Urinary bladder (tissue), 4 donors: ENCODE data around the gene C19orf12. TPM values are rescaled to one million over a fixed set of nuclear protein-coding genes. Genes with fewer than 3 reads are reported as not detected.
A peak's percentile ranks its signal among the peaks of the same experiment; 100 is the strongest.
"Not testable (repeated sequence)": the region's sequence is repeated elsewhere in the genome, so short reads cannot be mapped to it uniquely, and the experiment has no call there.

Experiments
- DNase-seq: peaks from one replicate; pipeline ENCODE4 v3.0.0-alpha.2; 2015; ENCODE audit errors: extremely low spot score
- H3K27ac ChIP-seq: one replicate; pipeline ENCODE4 v1.5.1; 2013; ENCODE audit warnings: low read depth, mild to moderate bottlenecking, moderate library complexity
- H3K36me3 ChIP-seq: one replicate; pipeline ENCODE4 v1.6.1; 2013; ENCODE audit warnings: mild to moderate bottlenecking, moderate library complexity; ENCODE audit not compliant: insufficient read depth
- H3K4me1 ChIP-seq: one replicate; pipeline ENCODE4 v1.6.1; 2013; ENCODE audit warnings: mild to moderate bottlenecking, moderate library complexity; ENCODE audit not compliant: insufficient read depth
- H3K4me3 ChIP-seq: one replicate; pipeline ENCODE4 v1.5.1; 2013; ENCODE audit warnings: low read depth, low read length
- WGBS: extraction: QIAGEN DNeasy Blood & Tissue Kit; methylation state at CpG from one replicate; pipeline ENCODE4 v1.1.7; 2013; 5-methylcytosine and 5-hydroxymethylcytosine counted together
- polyA plus RNA-seq: library from polyadenylated mRNA; stranded (reverse); fragments of 200-250 nt; gene quantifications from one replicate; pipeline ENCODE4 v1.2.3, GENCODE V29; 2013
- total RNA-seq: library from RNA; depleted of rRNA; stranded (reverse); fragments of >200 nt; gene quantifications from one replicate; pipeline ENCODE4 v1.2.3, GENCODE V29; 2014
- donor health status: healthy with polysubstance abuse.
- donor health status: healthy.

The C19orf12 gene
- total and polyA plus RNA-seq, 2 donors: 20.8 to 26.5 TPM

DNA sequence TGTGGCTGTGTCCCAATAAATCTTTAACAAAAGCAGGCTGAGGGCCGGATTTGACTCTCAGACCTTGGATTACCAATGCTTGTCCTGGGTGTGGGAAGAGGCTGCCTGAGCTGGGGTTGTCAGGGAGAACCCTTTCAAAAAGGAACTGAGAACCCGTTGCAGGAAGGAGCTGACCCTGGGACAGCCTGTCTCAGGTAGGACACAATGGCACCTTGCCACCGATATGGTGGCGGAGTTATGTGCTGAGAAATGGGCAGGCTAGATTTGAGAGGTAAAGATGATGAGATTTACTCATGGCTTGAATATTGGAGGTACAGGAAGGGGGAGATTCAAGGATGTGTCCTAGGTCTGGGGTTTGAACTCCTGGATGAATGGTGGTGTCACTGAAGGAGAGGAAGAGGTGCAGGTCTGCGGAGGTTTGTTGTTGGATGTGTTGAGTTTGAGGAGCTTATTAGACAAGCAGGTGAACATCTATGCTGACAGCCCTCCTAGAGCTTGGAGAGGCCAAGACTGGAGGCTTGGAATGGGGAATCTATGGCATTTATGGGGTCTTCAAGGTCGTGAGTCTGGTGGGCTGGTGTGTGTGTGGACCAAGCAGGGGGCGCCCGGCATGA lies 42.6 kb downstream of the C19orf12 start:
- no peak for DNase-seq
- 90% methylated on average over 8 of the region's 8 CpGs for WGBS
- no peak overlapping the region for H3K27ac ChIP-seq
- H3K4me1 ChIP-seq: no peaks in the 10 kb centered on the region
- H3K4me3 ChIP-seq: no peak overlapping the region
- no peaks in the 10 kb centered on the region for H3K36me3 ChIP-seq

DNA sequence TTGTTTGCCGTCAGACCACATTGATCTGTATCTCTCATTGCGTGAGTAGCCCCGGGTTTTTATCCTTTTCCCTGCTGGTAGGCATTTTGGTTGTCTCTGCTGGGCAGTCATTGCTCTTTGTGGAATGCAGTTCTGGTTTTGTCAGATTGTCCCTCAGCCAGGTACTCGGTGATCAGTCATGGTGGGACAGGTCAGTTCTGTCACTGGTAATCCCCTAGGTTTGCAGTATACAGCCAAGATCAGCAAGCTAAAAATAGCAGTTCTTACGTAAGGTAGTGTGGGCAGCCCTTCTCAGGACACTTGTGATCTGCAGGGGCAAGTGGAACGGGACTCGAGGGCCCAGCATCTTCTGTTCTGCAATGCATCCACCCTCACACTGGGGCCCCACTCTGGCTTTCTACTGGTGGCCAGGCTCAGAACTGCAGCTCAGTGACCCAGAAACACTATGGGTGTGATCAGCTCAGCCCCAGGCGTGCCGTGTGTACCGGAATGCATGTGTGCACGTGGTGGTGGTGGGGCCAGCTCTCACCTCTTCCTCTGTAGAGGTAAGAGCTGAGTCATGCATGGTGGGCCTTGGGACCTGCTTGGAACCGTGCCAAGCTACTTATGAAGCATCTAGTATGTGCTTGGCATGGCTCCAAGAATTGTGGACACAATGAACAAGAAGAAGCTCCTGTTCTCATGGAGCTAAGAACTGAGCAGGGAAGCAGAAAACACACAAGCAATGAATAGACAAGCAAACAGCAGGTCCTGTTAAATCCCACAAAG lies 43.5 kb downstream of the C19orf12 start:
- WGBS: 62% methylated on average over 12 of the region's 12 CpGs
- H3K36me3 ChIP-seq: no peaks in the 10 kb centered on the region
- H3K27ac ChIP-seq: no peak overlapping the region
- no peak overlapping the region for H3K4me3 ChIP-seq
- H3K4me1 ChIP-seq: no peaks in the 10 kb centered on the region
- DNase-seq: no peak

DNA sequence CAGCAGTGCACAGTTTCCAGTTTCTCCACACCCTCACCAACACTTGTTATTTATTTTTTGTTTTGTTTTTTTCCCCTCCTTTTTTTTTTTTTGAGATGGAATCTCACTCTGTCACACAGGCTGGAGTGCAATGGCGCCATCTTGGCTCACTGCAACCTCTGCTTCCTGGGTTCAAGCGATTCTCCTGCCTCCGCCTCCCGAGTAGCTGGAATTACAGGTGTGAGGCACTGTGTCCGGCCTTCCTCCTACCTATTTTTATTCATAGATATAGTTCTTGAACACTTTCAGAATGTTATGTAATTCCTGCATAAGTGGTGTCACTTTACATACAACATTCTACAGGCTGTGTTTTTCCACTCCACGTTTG lies 44.1 kb downstream of the C19orf12 start:
- H3K4me3 ChIP-seq, H3K4me1 ChIP-seq, H3K27ac ChIP-seq, H3K36me3 ChIP-seq, DNase-seq: not testable (repeated sequence)
- 81% methylated on average over 6 of the region's 6 CpGs for WGBS

DNA sequence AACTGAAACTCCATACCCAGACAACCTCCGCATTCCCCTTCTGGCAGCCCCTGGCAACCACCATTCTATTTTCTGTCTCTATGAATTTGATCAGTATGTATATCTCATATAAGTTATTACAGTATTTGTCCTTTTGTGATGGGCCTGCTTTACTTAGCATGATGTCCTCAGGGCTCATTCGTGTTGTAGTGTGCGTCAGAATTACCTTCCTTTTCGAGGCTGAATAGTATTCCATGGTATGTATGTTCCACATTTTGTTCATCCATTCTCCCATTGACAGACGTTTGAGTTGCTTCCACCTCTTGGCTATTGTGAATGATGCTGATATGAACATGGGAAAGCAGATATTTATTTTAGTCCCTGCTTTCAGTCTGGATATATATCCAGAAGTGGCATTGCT lies 44.8 kb downstream of the C19orf12 start:
- no peaks in the 10 kb centered on the region for H3K36me3 ChIP-seq
- no peaks in the 10 kb centered on the region for H3K4me1 ChIP-seq
- 94% methylated on average over 5 of the region's 5 CpGs for WGBS
- DNase-seq: no peak
- no peak overlapping the region for H3K27ac ChIP-seq
- H3K4me3 ChIP-seq: no peak overlapping the region

DNA sequence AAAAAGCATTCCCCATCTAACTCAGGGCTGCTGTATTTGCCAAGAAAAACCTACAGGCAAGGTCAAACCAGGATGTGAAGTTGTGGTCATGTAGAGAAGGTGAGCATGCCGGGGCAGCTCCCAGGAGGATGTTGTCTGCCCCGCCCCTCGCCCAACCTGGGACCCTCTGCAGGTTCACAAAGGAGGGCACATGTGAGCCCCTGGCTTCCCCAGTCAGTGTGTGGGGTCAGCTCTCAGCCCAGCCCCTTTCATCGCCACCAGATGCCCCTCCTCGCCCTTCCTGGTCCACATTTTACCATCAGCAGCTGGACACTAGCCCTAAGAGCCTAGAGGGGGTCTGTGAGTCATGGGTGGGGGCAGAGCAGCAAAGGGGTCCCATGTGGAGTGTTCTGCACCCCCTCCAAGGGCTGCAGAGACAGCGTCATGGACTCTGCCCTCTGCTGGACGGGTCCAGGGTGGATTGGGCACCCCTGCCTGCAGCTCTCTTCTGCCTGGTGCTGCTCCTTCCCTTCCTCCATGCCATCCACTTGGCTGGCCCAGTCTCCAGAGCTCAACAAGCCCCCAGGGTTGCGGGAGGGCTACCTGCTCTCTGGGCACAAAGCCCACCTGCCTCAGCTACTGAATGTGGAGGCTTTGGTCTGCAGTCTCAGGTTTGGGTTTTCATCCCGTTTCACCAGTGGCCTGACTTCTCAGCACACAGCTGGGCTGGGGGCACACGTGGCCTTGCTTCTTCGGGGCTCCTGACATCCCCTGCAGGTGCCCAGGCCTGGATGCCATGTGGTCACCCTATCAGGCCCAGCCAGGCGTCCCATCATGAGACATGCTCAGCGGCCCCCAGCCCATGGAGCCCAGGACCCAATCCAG lies 46.1 kb downstream of the C19orf12 start:
- 88% methylated on average over 13 of the region's 13 CpGs for WGBS
- H3K4me1 ChIP-seq: no peaks in the 10 kb centered on the region

DNA sequence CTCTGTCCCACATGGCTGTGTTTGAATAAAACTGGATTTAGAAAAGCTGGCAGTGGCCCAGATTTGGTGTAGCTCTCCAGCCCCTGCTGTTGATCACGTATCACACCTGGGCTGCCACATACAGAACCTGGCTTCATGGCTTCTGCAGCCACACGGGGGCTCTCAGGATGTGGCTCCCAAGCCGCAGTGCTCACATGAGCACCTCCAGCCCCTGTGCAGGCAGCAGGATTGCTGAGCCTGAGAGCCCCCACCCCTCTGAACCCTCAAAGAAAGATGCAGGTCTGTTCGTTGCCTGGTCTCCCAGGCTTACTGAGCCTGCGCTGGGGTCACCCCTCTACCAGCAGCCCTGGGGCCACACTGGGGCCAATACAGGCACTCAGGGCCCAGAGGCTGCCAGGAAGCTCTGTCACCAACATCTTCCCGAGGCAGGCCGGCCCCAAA lies 47.1 kb downstream of the C19orf12 start:
- 69% methylated on average over 7 of the region's 7 CpGs for WGBS
- Histone ChIP-seq H3K27ac (no peak overlapping the region), H3K4me3 (no peak overlapping the region), H3K4me1 (no peaks in the 10 kb centered on the region), H3K36me3 (no peaks in the 10 kb centered on the region)
- no peak for DNase-seq

More for the DNA sequence above, 46.1 kb downstream of the C19orf12 start:
- H3K36me3 ChIP-seq: no peaks in the 10 kb centered on the region
- H3K27ac ChIP-seq: no peak overlapping the region
- no peak overlapping the region for H3K4me3 ChIP-seq
- no peak for DNase-seq

DNA sequence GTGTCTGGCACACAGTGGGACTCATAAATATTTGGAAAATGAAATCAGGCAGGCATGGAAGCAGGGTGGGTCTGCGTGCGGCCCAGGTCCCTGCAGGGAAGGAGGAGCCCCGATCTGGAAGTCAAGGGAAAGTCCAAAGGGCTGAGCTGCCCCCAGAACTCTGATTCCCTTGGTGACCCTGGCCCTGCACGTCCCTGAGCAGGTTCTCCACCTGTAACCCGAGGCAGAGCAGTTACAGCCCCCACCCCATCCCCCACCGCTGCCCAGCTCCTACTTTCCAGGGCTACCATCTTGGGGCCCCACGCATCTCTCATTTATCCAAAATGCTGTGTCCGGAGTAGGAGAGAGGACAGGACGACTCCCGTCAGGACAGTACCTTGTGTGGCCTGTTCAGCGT lies 47.7 kb downstream of the C19orf12 start:
- H3K36me3 ChIP-seq: no peaks in the 10 kb centered on the region
- no peak overlapping the region for H3K4me3 ChIP-seq
- DNase-seq: no peak
- no peak overlapping the region for H3K27ac ChIP-seq
- H3K4me1 ChIP-seq: no peaks in the 10 kb centered on the region
- WGBS: 54% methylated on average over 11 of the region's 11 CpGs

DNA sequence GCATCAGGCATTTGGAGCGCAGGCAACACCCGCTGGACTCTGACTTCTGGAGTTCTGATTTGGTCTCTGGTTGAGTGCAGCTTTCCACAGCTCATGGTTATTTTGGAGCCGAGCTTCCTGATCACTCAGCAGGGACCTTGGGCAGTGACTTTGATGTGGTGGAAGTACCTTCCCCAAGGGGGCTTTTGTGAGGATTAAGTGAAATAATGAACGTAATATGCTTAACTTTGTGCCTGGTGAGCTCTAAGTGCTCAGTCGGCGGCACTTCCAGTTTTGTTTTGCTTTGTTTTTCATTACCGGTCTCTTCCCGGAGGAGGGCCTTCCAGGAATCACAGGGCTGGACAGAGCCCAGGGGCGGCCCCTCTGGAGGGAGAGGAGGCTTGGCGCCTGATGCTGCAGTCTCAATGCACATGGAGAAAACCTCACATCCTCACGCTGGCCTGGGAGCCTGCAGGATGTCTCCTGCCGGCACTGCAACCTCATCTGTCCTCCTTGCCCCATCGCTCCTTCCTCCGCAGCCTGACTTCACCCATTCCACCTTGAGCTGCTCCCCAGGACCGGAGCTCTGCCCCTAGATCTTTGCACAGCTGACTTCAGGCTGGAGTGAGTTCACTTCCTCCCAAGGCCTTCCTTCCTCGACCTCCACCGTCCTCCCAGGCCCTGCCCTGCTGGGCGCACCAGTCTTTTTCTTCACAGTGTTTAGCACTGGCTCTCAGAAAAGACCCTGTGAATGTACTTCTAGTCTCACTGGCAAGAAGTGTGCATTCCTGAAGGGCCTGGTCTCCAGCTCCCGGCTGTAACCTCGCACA lies 48.3 kb downstream of the C19orf12 start:
- Histone ChIP-seq H3K27ac (peak overlapping the region; percentile 84), H3K4me3 (peak overlapping the region; percentile 84), H3K4me1 (no peaks in the 10 kb centered on the region), H3K36me3 (no peaks in the 10 kb centered on the region)
- WGBS: 11% methylated on average over 20 of the region's 20 CpGs
- no peak for DNase-seq

DNA sequence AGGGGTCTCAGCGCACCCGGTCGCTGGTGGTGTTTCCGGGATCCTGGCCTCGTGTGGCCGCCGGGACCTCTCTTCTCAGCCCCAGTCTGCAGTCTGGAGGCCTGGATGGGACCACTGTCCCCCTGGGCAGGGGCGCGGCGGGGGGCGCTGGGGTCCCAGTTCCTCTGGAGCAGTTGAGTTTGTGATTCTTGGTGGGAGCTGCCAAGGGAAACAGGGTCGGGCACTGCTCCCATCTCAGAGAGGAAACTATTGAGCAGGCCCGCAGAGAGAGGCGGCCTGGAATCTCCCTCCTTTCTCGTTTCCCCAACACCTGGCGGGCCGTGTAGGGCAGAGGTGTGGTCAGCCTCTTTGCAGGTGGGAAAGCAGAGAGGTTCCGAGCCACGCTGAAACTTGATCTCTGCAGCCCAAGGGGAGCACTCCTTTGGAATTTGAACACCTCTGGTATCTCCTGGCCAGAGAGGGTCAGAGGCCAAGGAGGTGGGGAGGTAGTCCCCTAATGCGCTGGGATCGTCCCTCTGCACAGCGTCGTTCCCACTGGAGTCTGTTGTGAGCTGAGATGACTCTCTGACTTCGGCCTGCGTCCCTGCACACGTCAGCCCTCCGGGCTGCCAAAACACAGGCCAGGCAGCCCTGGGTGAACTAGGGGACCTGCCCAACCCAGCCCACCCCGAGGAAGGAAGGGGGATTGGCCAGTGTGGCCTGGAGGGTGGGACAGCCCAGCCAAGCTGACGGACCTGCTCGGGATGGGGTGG lies 49.1 kb downstream of the C19orf12 start:
- WGBS: 5% methylated on average over 30 of the region's 30 CpGs
- Histone ChIP-seq H3K4me3 (peak overlapping the region; percentile 84), H3K4me1 (no peaks in the 10 kb centered on the region), H3K36me3 (no peaks in the 10 kb centered on the region), H3K27ac (peak overlapping the region; percentile 84)
- no peak for DNase-seq

DNA sequence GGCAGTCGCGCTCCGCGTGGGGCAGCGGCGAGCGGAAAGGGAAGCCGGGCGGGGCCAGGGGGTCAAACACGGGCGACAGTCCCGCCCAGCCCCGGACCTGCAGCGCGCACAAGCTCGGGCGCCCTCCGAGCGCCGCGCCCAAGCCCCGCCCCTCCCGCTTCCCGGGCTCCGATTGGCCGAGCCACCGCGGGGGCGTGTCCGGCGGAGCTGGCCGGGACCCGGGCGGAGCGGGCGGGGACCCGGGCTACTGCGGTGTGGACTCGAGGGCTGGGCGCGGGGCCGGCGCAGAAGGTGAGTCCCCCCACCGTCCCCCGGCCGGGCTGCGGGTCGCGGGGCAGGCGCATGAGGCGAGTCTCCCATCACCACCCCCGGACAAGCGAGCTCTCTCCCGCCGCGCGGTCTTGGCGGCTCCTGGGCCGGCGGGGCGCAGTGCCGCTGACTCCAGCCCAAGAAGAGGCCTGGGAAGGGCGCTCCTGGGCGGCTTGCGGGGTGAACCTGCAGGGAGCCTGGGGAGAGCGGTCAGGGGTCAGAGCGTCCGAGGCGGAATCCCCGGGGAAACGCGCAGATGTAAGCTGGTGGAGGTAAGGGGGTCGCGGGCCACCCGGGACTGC lies 49.7 kb downstream of the C19orf12 start, which contains the start of gene PLEKHF1:
PLEKHF1 (plus strand) TSS at position 247 of the 611 bp plus-strand sequence. CDS start 8,379 bp downstream, outside the sequence.
- DNase-seq: no peak
- H3K4me3 ChIP-seq: peak within 1 kb of the TSS; percentile 84
- under 1% methylated on average over 75 of the region's 75 CpGs for WGBS
- peak within 1 kb of the TSS; percentile 84 for H3K27ac ChIP-seq
- no peaks in the 10 kb centered on the region for H3K36me3 ChIP-seq
- H3K4me1 ChIP-seq: no peaks in the 10 kb centered on the region

DNA sequence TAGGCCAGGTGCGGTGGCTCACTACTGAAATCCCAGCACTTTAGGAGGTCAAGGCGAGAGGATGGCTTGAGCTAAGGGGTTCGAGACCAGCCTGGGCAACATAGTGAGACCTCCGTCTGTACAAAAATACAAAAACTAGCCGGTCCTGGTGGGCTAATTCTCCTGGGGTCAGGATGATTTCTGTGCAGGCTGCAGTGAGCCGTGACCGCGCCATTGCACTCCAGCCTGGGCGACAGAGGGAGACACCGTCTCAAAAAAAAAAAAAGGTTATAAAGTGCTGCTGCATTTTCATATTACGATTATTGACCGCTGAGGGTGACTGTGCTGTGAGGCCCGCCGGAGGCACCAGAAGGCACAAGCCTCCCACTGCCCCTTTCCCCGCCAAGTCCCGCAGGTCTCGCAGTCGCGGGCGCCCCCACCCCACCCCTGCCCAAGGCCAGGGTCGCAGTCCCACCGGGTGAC lies 50.3 kb downstream of the C19orf12 start:
- peak overlapping the region; percentile 78 for H3K27ac ChIP-seq
- H3K36me3 ChIP-seq: no peaks in the 10 kb centered on the region
- DNase-seq: no peak
- H3K4me3 ChIP-seq: peak overlapping the region; percentile 84
- WGBS: 34% methylated on average over 22 of the region's 22 CpGs
- H3K4me1 ChIP-seq: no peaks in the 10 kb centered on the region
